HFFc6 (cell line): ENCODE measurements around the gene NPAS3. TPM values are rescaled to one million over a fixed set of nuclear protein-coding genes. Genes with fewer than 3 reads are reported as not detected.

ENCODE experiments used
- DNase-seq: peaks from one replicate; pipeline ENCODE4 v3.0.0-alpha.2; 2018
- H3K27ac Mint-ChIP-seq: 2 replicates; pipeline ENCODE4 v1.8.0; 2020; ENCODE audit warnings: mild to moderate bottlenecking, mixed read lengths
- H3K27me3 Mint-ChIP-seq: 2 replicates; pipeline ENCODE4 v1.8.0; 2021; ENCODE audit warnings: mild to moderate bottlenecking, moderate library complexity, mixed read lengths; ENCODE audit not compliant: insufficient read depth
- H3K36me3 Mint-ChIP-seq: 2 replicates; pipeline ENCODE4 v1.8.0; 2021; ENCODE audit warnings: low read depth, mixed read lengths
- H3K4me1 Mint-ChIP-seq: 2 replicates; pipeline ENCODE4 v1.8.0; 2020; ENCODE audit warnings: low read depth, mixed read lengths
- H3K4me3 Mint-ChIP-seq: 2 replicates; pipeline ENCODE4 v1.8.0; 2020; ENCODE audit warnings: mild to moderate bottlenecking, moderate library complexity, mixed read lengths
- H3K9me3 Mint-ChIP-seq: 2 replicates; pipeline ENCODE4 v1.8.0; 2020; ENCODE audit warnings: mild to moderate bottlenecking, mixed read lengths
- CTCF ChIP-seq: fragments of 200-600 bp; sonication (generic); IDR thresholded peaks from 2 replicates; pipeline ENCODE4 v1.5.0; 2021; ENCODE audit warnings: antibody characterized with exemption, mild to moderate bottlenecking
- total RNA-seq, 6 experiments: library from RNA; stranded (reverse); fragmentation: NEBNext Ultra II Directional; extraction: Animal tissue kit (Norgen Biotek cat#: 25700); gene quantifications; 2 replicates in 1 of 6; 3 replicates in 5 of 6; pipeline ENCODE4 v1.2.3, GENCODE V29; 2021

NPAS3 gene
- total RNA-seq, 6 experiments from 2014 or later, result not detected

GRCh38 chr14:32920696-32921276 lies 17.9 kb upstream of the NPAS3 start:
- Mint-ChIP-seq H3K4me1 (no peaks in the 10 kb centered on the region), H3K9me3 (no peaks in the 10 kb centered on the region), H3K4me3 (no peak overlapping the region), H3K27ac (no peak overlapping the region), H3K27me3 (peaks cover 12% of the 10 kb centered on the region), H3K36me3 (no peaks in the 10 kb centered on the region)
- DNase-seq, result no peak
- TF ChIP-seq CTCF, result no peak

- TF ChIP-seq CTCF, result no peak
- Mint-ChIP-seq H3K27me3 (peaks cover 1% of the 10 kb centered on the region), H3K4me3 (no peak overlapping the region), H3K4me1 (no peaks in the 10 kb centered on the region), H3K36me3 (no peaks in the 10 kb centered on the region), H3K9me3 (no peaks in the 10 kb centered on the region), H3K27ac (no peak overlapping the region)
- DNase-seq, result no peak
Measured at GRCh38 chr14:32925439-32925838, 13.2 kb upstream of the NPAS3 start.

- Mint-ChIP-seq H3K4me1 (peaks cover 13% of the 10 kb centered on the region), H3K4me3 (no peak overlapping the region; the same call in 1 of the 2 replicates), H3K27ac (no peak overlapping the region), H3K9me3 (no peaks in the 10 kb centered on the region), H3K27me3 (peaks cover 47% of the 10 kb centered on the region), H3K36me3 (no peaks in the 10 kb centered on the region)
- no peak for TF ChIP-seq CTCF
- no peak for DNase-seq
Measured at GRCh38 chr14:32932302-32932913, 6.3 kb upstream of the NPAS3 start.

- no peak overlapping the region for H3K27ac Mint-ChIP-seq
- peaks cover 14% of the 10 kb centered on the region for H3K4me1 Mint-ChIP-seq
- no peak for TF ChIP-seq CTCF
- DNase-seq, result no peak
- no peaks in the 10 kb centered on the region for H3K9me3 Mint-ChIP-seq
- H3K4me3 Mint-ChIP-seq, result no peak overlapping the region; the same call in 1 of the 2 replicates
- no peaks in the 10 kb centered on the region for H3K36me3 Mint-ChIP-seq
- H3K27me3 Mint-ChIP-seq, result peaks cover 51% of the 10 kb centered on the region
Measured at GRCh38 chr14:32932914-32933628, 5.6 kb upstream of the NPAS3 start.

GRCh38 chr14:32933629-32934072 lies 5.0 kb upstream of the NPAS3 start:
- Mint-ChIP-seq H3K4me1 (peaks cover 18% of the 10 kb centered on the region), H3K27ac (no peak overlapping the region), H3K4me3 (peak overlapping the region; percentile 78), H3K9me3 (no peaks in the 10 kb centered on the region), H3K36me3 (no peaks in the 10 kb centered on the region), H3K27me3 (peaks cover 54% of the 10 kb centered on the region)
- DNase-seq, result peak; percentile 38
- peak; percentile 62 for TF ChIP-seq CTCF
